ENCODE measurements around the gene KIF3A.
"Not testable (repeated sequence)": the region's sequence is repeated elsewhere in the genome, so short reads cannot be mapped to it uniquely, and the experiment has no call there.

Gene KIF3A

GRCh38 chr5:132714456-132715307 is 22.7 kb downstream of the KIF3A start:
- DNase-seq = peak; percentile 24

GRCh38 chr5:132708645-132709044 is 28.7 kb downstream of the KIF3A start:
- no peak for DNase-seq

GRCh38 chr5:132704875-132705274 is 32.5 kb downstream of the KIF3A start:
- no peak for DNase-seq

GRCh38 chr5:132695956-132696355 is 41.4 kb downstream of the KIF3A start:
- no peak for DNase-seq

GRCh38 chr5:132692632-132692967 is 44.7 kb downstream of the KIF3A start:
- no peak for DNase-seq

GRCh38 chr5:132691755-132692631 is 45.4 kb downstream of the KIF3A start:
- DNase-seq = not testable (repeated sequence)

GRCh38 chr5:132690156-132690555 is 47.2 kb downstream of the KIF3A start:
- DNase-seq = no peak

- no peak for DNase-seq
These were observed 47.8 kb downstream of the KIF3A start for GRCh38 chr5:132689513-132689912.

- peak; percentile 46 for DNase-seq
These were observed 48.6 kb downstream of the KIF3A start for GRCh38 chr5:132688536-132689339.

- peak; percentile 45 for DNase-seq
These were observed 49.4 kb downstream of the KIF3A start for GRCh38 chr5:132687995-132688394.

GRCh38 chr5:132686193-132686592 is 51.2 kb downstream of the KIF3A start:
- no peak for DNase-seq

GRCh38 chr5:132684922-132685720 is 52.2 kb downstream of the KIF3A start:
- no peak for DNase-seq

- DNase-seq = no peak
These were observed 52.9 kb downstream of the KIF3A start for GRCh38 chr5:132684491-132684890.

- DNase-seq = no peak
These were observed 55.4 kb downstream of the KIF3A start for GRCh38 chr5:132681983-132682382.

GRCh38 chr5:132681476-132681831 is 55.9 kb downstream of the KIF3A start:
- no peak for DNase-seq

GRCh38 chr5:132680780-132681475 is 56.4 kb downstream of the KIF3A start:
- no peak for DNase-seq

GRCh38 chr5:132679717-132680380 is 57.5 kb downstream of the KIF3A start:
- no peak for DNase-seq

GRCh38 chr5:132679166-132679565 is 58.2 kb downstream of the KIF3A start:
- DNase-seq = no peak

- no peak for DNase-seq
These were observed 58.6 kb downstream of the KIF3A start for GRCh38 chr5:132678735-132679134.

- DNase-seq = no peak
These were observed 59.5 kb downstream of the KIF3A start for GRCh38 chr5:132677682-132678400.
